GM12878 (cell line): ENCODE results near the gene SIK2. TPM values are rescaled to one million over a fixed set of nuclear protein-coding genes. Genes with fewer than 3 reads are reported as not detected.

Experiments
- ATAC-seq: fragments of 200-7000 bp; cut with Tn5 transposase; 3 replicates; pipeline ENCODE4 v1.9.1; 2020; ENCODE audit warnings: mild to moderate bottlenecking, moderate library complexity
- BruUV-seq: library from RNA; stranded (reverse); fragments of 400-500 nt; replicated peaks from 2 replicates; lab custom pipeline; 2021; lab: Mats Ljungman, UMichigan
- CTCF ChIA-PET: fragments of 300-600 bp; sonication (Branson Sonifier 250); formaldehyde crosslinking; extraction: SDS; loops from one replicate; lab custom pipeline; 2021; ENCODE audit warnings: inconsistent platforms; lab: Yijun Ruan, JAX
- POLR2A ChIA-PET: fragments of 350-600 bp; formaldehyde crosslinking; extraction: SDS; loops from one replicate; lab custom pipeline; 2021; ENCODE audit warnings: inconsistent platforms; lab: Charles Lee
- RAD21 ChIA-PET: fragments of 300-600 bp; sonication (Branson Sonifier 250); formaldehyde crosslinking; loops from one replicate; lab custom pipeline; 2023; ENCODE audit warnings: antibody characterized with exemption; ENCODE audit not compliant: unreplicated experiment; lab: Charles Lee
- SMC1A ChIA-PET: fragments of 300-600 bp; sonication (Branson Sonifier 250); formaldehyde crosslinking; loops from one replicate; lab custom pipeline; 2023; ENCODE audit not compliant: unreplicated experiment, uncharacterized antibody; lab: Charles Lee
- DNase-seq: peaks from one replicate; pipeline ENCODE4 v3.0.0-alpha.2; 2011; ENCODE audit warnings: low read depth, low spot score
- FAIRE-seq: peaks from 3 replicates; lab custom pipeline; 2011; peaks lifted over from hg19 to GRCh38; lab: Jason Lieb, UNC
- H2AFZ ChIP-seq: 2 replicates; pipeline ENCODE4 v1.6.0; 2011; ENCODE audit warnings: low read depth, low read length, control low read depth; ENCODE audit not compliant: control insufficient read depth
- H3K27ac ChIP-seq: 2 replicates; pipeline ENCODE4 v1.5.1; 2011; ENCODE audit warnings: control low read depth; ENCODE audit not compliant: control insufficient read depth, insufficient read depth
- H3K27me3 ChIP-seq, 2 experiments: replicated peaks in 1 of 2; 2 replicates each; pipeline versions ENCODE4 v1.6.0 to v1.6.1; 2011; ENCODE audit warnings: low read length in 1 of 2; ENCODE audit not compliant: control insufficient read depth in 2 of 2, insufficient read depth in 2 of 2
- H3K36me3 ChIP-seq, 2 experiments: 2 replicates each; pipeline ENCODE4 v1.5.1; 2011; ENCODE audit warnings: low read length in 1 of 2; ENCODE audit not compliant: control insufficient read depth in 2 of 2, insufficient read depth in 2 of 2
- H3K4me1 ChIP-seq: 2 replicates; pipeline ENCODE4 v1.6.1; 2011; ENCODE audit warnings: mild to moderate bottlenecking, low read length, moderate library complexity, mixed read lengths; ENCODE audit not compliant: control insufficient read depth, insufficient read depth
- H3K4me2 ChIP-seq: 2 replicates; pipeline ENCODE4 v1.6.0; 2011; ENCODE audit warnings: control low read depth; ENCODE audit not compliant: control insufficient read depth, insufficient read depth
- H3K4me3 ChIP-seq: fragments of 200-600 bp; sonication (generic); 2 replicates; pipeline ENCODE4 v1.5.1; 2016
- H3K79me2 ChIP-seq: 2 replicates; pipeline ENCODE4 v1.6.0; 2011; ENCODE audit warnings: low read length; ENCODE audit not compliant: control insufficient read depth, insufficient read depth
- H3K9ac ChIP-seq: 2 replicates; pipeline ENCODE4 v1.8.0; 2011; ENCODE audit warnings: low read length, control low read depth, mixed read lengths; ENCODE audit not compliant: control insufficient read depth, insufficient read depth
- H3K9me3 ChIP-seq: replicated peaks from 3 replicates; pipeline ENCODE4 v1.5.1; 2011; ENCODE audit warnings: mild to moderate bottlenecking, low read length; ENCODE audit not compliant: control insufficient read depth, insufficient read depth
- H4K20me1 ChIP-seq: 2 replicates; pipeline ENCODE4 v1.6.0; 2011; ENCODE audit not compliant: control insufficient read depth, insufficient read depth
- CEBPB ChIP-seq, 2 experiments: fragments of 150-350 bp in 1 of 2; IDR thresholded peaks; 2 replicates each; pipeline ENCODE4 v1.6.1; 2012 to 2014; ENCODE audit warnings: low read depth in 2 of 2, low read length in 2 of 2, borderline replicate concordance in 1 of 2, inconsistent platforms in 1 of 2
- CHD2 ChIP-seq: IDR thresholded peaks from 2 replicates; pipeline ENCODE4 v1.6.1; 2011; ENCODE audit warnings: low read depth, low read length, improper control_type of control experiment, borderline replicate concordance
- MEF2A ChIP-seq: IDR thresholded peaks from 2 replicates; pipeline ENCODE4 v1.6.1; 2011; ENCODE audit warnings: low read depth, mild to moderate bottlenecking, low read length, moderate library complexity; ENCODE audit not compliant: insufficient read depth
- NRF1 ChIP-seq: conservative IDR thresholded peaks from 2 replicates; pipeline ENCODE4 v1.6.1; 2011; ENCODE audit warnings: mild to moderate bottlenecking, low read depth, low read length, improper control_type of control experiment
- POLR2AphosphoS2 ChIP-seq: IDR thresholded peaks from 2 replicates; pipeline ENCODE4 v1.6.1; 2011; ENCODE audit warnings: low read depth, mild to moderate bottlenecking, low read length, improper control_type of control experiment, moderate library complexity
- POU2F2 ChIP-seq: IDR thresholded peaks from 3 replicates; pipeline ENCODE4 v1.6.1; 2011; ENCODE audit warnings: low read depth, mild to moderate bottlenecking, low read length, borderline replicate concordance
- RAD51 ChIP-seq: fragments of 450-650 bp; IDR thresholded peaks from 2 replicates; pipeline ENCODE4 v1.6.1; 2016; ENCODE audit warnings: moderate library complexity, mild to moderate bottlenecking, inconsistent platforms
- RUNX3 ChIP-seq: IDR thresholded peaks from 2 replicates; pipeline ENCODE4 v1.6.1; 2012; ENCODE audit warnings: low read length, inconsistent platforms
- WGBS: methylation state at CpG from one replicate; pipeline ENCODE4 v1.1.6; 2016; ENCODE audit warnings: low lambda C conversion rate; ENCODE audit not compliant: insufficient replicate concordance, insufficient coverage; ENCODE audit errors: missing lambda C conversion rate; 5-methylcytosine and 5-hydroxymethylcytosine counted together
- in situ Hi-C: fragments of 300-500 bp; cut with MboI; formaldehyde crosslinking; loops from 9 replicates; pipeline ENCODE4 v1.14.3; 2018; ENCODE audit warnings: mixed read lengths
- intact Hi-C: fragments of 100-400 bp; cut with micrococcal nuclease; formaldehyde crosslinking; loops from one replicate; pipeline ENCODE4 v1.14.2; 2022; ENCODE audit not compliant: unreplicated experiment
- polyA plus RNA-seq, 11 experiments: library from polyadenylated mRNA; depleted of rRNA in 4 of 11; unstranded in 6 of 11; stranded (reverse) in 5 of 11; fragments of >200 nt; fragmentation: Nextera tagmentation in 4 of 11; fragmentation: Illumina TruSeq in 1 of 11; extraction: Ambion mirVana in 4 of 11; extraction: Trizol in 1 of 11; gene quantifications; 1 replicate in 1 of 11; 2 replicates in 10 of 11; pipeline versions ENCODE4 v1.2.1 to v1.2.3, GENCODE V29; 2011 to 2016; ENCODE audit warnings: inconsistent platforms in 2 of 11, missing spikeins in 2 of 11, low read depth in 1 of 11
- total RNA-seq, 4 experiments: library from RNA; depleted of rRNA in 3 of 4; stranded (reverse); fragments of >200 nt in 3 of 4; fragmentation: Illumina TruSeq in 1 of 4; extraction: Trizol in 1 of 4; gene quantifications; 2 replicates each; pipeline versions ENCODE4 v1.2.1 to v1.2.3, GENCODE V29; 2013 to 2021
- TF ChIP-seq, protein P1 (sequence below): IDR thresholded peaks from 2 replicates; pipeline ENCODE4 v1.6.1; 2012; ENCODE audit warnings: low read depth, low read length, improper control_type of control experiment
- TF ChIP-seq, protein P2 (sequence below): IDR thresholded peaks from 2 replicates; pipeline ENCODE4 v1.6.1; 2011; ENCODE audit warnings: borderline replicate concordance, low read depth, mild to moderate bottlenecking, moderate library complexity, low read length; ENCODE audit not compliant: insufficient read depth, poor library complexity, severe bottlenecking
- TF ChIP-seq, protein P3 (sequence below): IDR thresholded peaks from 2 replicates; pipeline ENCODE4 v1.6.1; 2012; ENCODE audit warnings: low read length, inconsistent platforms

Gene SIK2
- total and polyA plus RNA-seq, 10 of the 15 experiments (the other 5 are each of a cell fraction or from before 2014, with no cell fraction given), result 0.97 to 14.2 (median 4.5) TPM

DNA sequence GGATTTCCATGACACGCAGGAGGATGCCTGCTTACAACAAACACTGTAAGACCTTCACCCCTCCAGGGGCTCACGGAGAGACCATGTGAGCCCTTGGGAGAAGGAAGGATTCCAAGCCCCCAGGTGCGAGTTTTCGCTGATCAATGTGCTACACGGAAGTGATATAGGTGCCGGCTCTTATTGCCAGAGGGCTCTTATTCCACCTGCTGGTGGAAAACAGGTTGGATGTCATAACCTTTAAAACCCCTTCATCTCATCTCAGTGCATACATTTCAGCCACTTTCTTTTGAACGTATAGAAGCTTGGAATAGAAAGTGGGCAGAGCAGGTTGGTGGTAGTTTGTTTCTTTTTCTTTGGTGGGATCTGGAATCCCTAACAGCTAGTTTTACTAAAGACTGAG, 35.9 kb upstream of the SIK2 start:
- no peak overlapping the region for H3K4me3 ChIP-seq
- no peaks in the 10 kb centered on the region for H3K79me2 ChIP-seq
- no peaks in the 10 kb centered on the region for H3K4me1 ChIP-seq
- no peak overlapping the region for H3K9ac ChIP-seq
- CTCF ChIA-PET, result interaction anchor here (0.7 to 3.1 kb wide), 22 partner anchors 9 to 416 kb away, joined by 3 to 26 read pairs (median 4); partner anchors contain the start of genes ALG9 and PPP2R1B
- no peaks in the 10 kb centered on the region for H3K27me3 ChIP-seq
- SMC1A ChIA-PET, result interaction anchor here (0.9 to 2.1 kb wide), 10 partner anchors 12 to 276 kb away, joined by 3 to 8 read pairs (median 4); no protein-coding TSS in a partner anchor
- no peak overlapping the region for H3K27ac ChIP-seq
- no peaks in the 10 kb centered on the region for H4K20me1 ChIP-seq
- no peaks in the 10 kb centered on the region for H3K36me3 ChIP-seq
- POLR2A ChIA-PET, result no interaction called here
- H3K4me2 ChIP-seq, result no peak overlapping the region
- no peak overlapping the region for H2AFZ ChIP-seq
- H3K9me3 ChIP-seq, result no peaks in the 10 kb centered on the region
- RAD21 ChIA-PET, result interaction anchor here (0.7 to 1.8 kb wide), 5 partner anchors 21 to 267 kb away, joined by 3 to 8 read pairs (median 3); no protein-coding TSS in a partner anchor
- BruUV-seq, result no TSS peak
- TF ChIP-seq CEBPB (IDR thresholded peaks at IDR 0.05; ENCODE audit: borderline replicate concordance in 1 of 2, low read depth in 2 of 2, low read length in 2 of 2) (no peak), CHD2 (no peak)
- TF ChIP-seq, protein P1, sequence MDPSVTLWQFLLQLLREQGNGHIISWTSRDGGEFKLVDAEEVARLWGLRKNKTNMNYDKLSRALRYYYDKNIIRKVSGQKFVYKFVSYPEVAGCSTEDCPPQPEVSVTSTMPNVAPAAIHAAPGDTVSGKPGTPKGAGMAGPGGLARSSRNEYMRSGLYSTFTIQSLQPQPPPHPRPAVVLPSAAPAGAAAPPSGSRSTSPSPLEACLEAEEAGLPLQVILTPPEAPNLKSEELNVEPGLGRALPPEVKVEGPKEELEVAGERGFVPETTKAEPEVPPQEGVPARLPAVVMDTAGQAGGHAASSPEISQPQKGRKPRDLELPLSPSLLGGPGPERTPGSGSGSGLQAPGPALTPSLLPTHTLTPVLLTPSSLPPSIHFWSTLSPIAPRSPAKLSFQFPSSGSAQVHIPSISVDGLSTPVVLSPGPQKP, result no peak
- TF ChIP-seq, all 136 proteins: peak for 0
- FAIRE-seq (no peak), DNase-seq (no peak), ATAC-seq (no peak)
- 75% methylated on average over 7 of the region's 7 CpGs for WGBS
- in situ Hi-C loops, result no loop called here
- intact Hi-C loops, result loop anchor here (10.0 kb wide), 1 partner anchor 418 kb away; no protein-coding TSS in a partner anchor

DNA sequence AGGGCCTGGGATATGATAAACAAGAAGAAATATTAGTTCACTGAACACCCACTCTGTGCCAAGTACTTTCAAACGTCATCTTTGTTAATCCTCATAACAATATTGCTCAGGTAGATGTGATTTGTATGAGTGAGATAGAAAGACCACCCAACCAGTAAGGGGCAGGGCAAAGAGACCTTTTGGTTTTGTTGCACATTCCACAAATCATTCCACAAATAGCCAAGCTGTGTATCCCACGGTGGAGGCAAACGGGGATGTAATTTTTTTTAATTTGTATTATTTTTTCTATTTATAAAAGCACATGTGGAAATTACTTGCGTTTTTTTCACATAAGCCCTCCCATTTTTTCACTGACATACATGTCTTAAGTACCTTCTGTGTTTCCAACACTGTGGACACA, 32.8 kb upstream of the SIK2 start:
- CTCF ChIA-PET, result no interaction called here
- Histone ChIP-seq H3K79me2 (no peaks in the 10 kb centered on the region), H3K9me3 (no peaks in the 10 kb centered on the region), H3K4me2 (no peak overlapping the region), H3K9ac (no peak overlapping the region), H4K20me1 (no peaks in the 10 kb centered on the region), H3K27me3 (no peaks in the 10 kb centered on the region), H2AFZ (no peak overlapping the region), H3K4me1 (no peaks in the 10 kb centered on the region), H3K4me3 (no peak overlapping the region), H3K36me3 (no peaks in the 10 kb centered on the region), H3K27ac (no peak overlapping the region)
- POLR2A ChIA-PET, result no interaction called here
- no TSS peak for BruUV-seq
- SMC1A ChIA-PET, result interaction anchor here (1.2 kb wide), 1 partner anchor 16 kb away, joined by 3 read pairs; no protein-coding TSS in a partner anchor
- FAIRE-seq (no peak), ATAC-seq (no peak), DNase-seq (no peak)
- in situ Hi-C loops (no loop called here), intact Hi-C loops (loop anchor here (10.0 kb wide), 1 partner anchor 415 kb away; no protein-coding TSS in a partner anchor)
- 4% methylated on average over 4 of the region's 4 CpGs for WGBS
- RAD21 ChIA-PET, result no interaction called here
- TF ChIP-seq MEF2A (no peak), NRF1 (no peak), RUNX3 (no peak), RAD51 (no peak), POLR2AphosphoS2 (no peak), POU2F2 (no peak)
- TF ChIP-seq, protein P2, sequence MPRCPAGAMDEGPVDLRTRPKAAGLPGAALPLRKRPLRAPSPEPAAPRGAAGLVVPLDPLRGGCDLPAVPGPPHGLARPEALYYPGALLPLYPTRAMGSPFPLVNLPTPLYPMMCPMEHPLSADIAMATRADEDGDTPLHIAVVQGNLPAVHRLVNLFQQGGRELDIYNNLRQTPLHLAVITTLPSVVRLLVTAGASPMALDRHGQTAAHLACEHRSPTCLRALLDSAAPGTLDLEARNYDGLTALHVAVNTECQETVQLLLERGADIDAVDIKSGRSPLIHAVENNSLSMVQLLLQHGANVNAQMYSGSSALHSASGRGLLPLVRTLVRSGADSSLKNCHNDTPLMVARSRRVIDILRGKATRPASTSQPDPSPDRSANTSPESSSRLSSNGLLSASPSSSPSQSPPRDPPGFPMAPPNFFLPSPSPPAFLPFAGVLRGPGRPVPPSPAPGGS, result no peak
- TF ChIP-seq, protein P3, sequence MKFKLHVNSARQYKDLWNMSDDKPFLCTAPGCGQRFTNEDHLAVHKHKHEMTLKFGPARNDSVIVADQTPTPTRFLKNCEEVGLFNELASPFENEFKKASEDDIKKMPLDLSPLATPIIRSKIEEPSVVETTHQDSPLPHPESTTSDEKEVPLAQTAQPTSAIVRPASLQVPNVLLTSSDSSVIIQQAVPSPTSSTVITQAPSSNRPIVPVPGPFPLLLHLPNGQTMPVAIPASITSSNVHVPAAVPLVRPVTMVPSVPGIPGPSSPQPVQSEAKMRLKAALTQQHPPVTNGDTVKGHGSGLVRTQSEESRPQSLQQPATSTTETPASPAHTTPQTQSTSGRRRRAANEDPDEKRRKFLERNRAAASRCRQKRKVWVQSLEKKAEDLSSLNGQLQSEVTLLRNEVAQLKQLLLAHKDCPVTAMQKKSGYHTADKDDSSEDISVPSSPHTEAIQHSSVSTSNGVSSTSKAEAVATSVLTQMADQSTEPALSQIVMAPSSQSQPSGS, result no peak
